ENCODE measurements around the gene AGAP1.
A peak's percentile ranks its signal among the peaks of the same experiment; 100 is the strongest.

The AGAP1 gene

GRCh38 chr2:235508371-235509160, 14.7 kb downstream of the AGAP1 start:
- no peak for DNase-seq

DNA sequence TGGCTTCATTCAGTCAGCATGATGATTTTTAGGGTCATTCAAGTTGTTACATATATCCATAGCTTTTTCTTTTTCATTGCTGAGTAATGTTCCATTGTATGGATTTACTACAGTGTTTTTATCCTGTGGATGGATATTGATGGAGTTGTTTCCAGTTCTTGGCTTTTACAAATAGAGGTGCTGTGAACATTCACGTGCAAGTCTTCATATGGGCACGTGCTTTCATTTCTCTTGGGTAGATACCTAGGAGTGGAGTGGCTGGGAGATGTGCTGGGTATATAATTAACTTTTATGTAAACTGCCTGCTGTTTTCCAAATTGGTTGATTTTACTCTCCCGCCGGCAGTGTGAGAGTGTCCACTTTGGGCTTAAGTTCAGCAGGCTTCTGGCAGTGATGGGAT, 16.5 kb downstream of the AGAP1 start:
- DNase-seq = no peak

GRCh38 chr2:235511187-235511661, 17.4 kb downstream of the AGAP1 start:
- DNase-seq = peak; percentile 54

GRCh38 chr2:235511751-235512698, 18.2 kb downstream of the AGAP1 start:
- no peak for DNase-seq

- DNase-seq = no peak
Observed at GRCh38 chr2:235512699-235513053, 18.8 kb downstream of the AGAP1 start.

GRCh38 chr2:235513984-235514626, 20.3 kb downstream of the AGAP1 start:
- DNase-seq = no peak

GRCh38 chr2:235514627-235515363, 21.0 kb downstream of the AGAP1 start:
- no peak for DNase-seq

- DNase-seq = no peak
Observed at GRCh38 chr2:235515364-235515742, 21.5 kb downstream of the AGAP1 start.

- no peak for DNase-seq
Observed at GRCh38 chr2:235515821-235516220, 22.0 kb downstream of the AGAP1 start.

DNA sequence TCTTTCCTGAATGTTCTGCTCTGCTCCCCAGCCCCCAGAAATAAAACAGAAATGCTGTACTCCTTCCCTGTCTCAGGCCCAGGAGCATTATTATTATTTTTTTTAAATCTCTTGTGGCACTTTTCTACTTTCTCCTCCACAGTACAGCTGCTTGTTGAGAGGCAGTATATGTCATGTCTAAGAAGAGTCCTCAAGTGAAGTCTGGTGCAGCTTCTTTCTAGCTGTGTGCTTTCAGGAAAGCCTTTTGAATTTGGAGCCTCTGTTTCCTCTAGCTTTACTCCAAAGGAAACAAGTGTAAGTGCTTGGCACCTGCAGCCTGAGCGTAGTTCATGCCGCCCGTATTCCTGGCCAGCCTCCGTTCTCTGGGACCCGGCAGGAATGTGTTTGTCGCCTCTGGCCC, 22.4 kb downstream of the AGAP1 start:
- no peak for DNase-seq

DNA sequence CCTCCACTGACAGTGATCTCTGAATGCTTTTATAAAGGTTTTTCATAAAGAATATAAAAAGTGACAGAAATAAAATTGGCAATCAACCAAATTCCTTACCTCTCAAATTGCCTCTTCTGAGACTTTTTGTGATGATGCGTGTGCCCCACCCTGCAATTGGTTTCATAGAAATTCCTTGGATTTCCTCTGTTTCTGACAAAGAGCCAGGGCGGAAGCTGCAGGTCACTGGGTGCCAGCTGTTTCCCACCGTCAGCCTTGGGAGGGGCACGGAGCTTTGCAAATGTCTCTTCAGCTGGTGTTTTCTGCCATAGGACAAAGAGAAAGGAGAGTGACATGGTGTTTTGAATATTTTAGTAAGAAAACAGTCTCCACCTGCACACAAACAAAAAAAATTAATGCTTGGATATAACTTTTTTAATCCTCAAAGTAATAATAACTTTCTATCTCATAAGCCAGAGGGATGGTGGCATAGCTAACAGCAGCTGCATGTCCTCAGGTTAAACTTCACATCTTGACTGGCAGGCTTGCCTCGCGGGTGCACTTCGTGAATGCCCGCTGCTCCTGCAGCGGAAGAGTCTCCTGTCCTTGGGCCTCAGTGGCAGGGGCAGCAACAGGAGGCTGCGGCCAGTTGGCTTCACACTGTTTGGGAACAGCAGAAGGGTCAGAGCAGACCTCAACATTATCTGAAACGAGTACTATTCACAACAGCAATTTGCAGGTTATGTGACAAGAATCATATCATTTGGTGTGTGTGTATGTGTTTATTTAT, 24.7 kb downstream of the AGAP1 start:
- DNase-seq = peak; percentile 13

DNA sequence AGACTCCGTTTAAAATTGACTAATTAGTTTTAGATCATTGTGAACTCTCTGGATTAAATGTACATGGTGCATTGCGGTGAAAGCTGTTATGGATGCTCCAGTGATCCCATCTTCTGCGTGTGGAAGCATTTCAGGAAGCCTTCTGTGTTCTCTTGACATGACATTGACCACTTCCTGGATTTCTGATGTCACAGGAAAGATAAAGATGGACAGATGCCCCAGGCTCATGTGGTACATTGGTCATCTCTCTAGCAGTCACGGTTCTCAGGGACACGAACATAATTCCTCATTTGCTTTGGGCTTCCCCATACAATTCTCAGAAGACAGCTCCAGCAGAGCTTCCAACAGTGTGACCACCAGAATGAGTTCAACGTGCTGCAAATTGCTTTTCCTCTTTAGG, 26.9 kb downstream of the AGAP1 start:
- no peak for DNase-seq

GRCh38 chr2:235521844-235522243, 28.0 kb downstream of the AGAP1 start:
- peak; percentile 18 for DNase-seq

DNA sequence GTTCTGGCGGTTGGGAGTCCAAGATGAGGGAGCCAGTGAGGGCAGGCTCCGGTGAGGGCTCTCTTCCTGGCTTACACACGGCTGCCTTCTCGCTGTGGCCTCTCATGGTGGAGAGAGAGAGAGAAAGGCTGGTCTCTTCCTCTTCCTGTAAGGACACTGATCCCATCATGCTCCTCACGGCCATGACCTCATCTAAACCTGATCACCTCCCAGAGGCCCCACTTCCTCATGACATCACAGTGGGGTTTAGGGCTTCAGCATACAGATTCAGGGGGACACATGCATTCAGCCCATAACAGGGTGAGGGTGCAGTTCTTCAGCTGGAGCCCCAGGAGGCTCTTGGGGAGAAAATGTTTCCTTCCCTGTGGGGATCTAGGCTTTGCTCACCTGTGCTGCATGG, 29.2 kb downstream of the AGAP1 start:
- no peak for DNase-seq

- no peak for DNase-seq
Observed at GRCh38 chr2:235523486-235524150, 29.8 kb downstream of the AGAP1 start.

DNA sequence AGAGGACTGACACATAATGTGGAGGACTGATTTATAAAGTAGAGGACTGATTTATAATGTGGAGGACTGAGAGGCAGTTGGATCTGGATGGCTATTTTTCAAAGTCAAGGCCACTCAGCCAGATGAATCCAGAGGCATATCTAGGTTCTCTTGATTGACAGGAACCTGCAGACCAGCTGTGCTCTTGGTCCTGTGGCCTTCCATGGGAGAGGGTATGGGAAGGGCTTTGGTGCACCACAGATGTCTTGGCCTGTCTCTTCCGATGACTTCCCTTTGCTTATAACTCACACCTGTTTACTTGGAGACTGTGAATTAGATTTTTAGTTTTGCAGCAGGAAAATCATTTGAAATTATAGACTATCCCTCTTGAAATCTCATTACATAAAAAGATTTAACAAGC, 32.3 kb downstream of the AGAP1 start:
- DNase-seq = no peak

DNA sequence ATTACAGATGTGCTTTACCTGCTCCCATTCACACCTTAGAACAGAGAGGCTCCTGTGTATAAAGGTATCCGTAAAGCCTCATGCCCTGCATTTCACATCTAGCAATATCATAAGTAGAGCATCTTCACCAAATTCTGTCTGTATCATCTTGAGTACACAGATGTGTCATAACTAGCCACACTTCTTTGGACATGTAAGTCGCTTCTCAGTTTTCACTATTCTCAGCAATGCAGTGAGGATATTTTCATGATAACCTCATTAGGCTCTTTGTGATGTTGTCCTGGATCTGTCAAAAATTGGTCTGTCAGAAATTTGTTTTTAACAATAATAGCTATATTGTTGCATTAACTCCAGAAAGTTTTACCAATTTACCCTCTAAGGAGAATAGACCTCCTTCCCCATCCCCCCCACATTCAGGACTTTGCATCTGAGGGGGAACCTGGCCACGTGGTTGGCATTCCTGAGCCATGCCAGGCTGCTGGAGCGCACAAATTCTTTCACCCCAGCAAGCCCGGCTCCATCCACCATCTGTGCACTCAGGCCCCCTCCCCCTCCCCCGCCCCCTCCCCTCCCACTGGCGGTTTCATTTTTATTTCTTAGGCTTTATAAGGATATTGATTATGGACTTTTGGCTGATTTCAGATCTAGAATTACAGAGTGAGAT, 34.1 kb downstream of the AGAP1 start:
- peak; percentile 12 for DNase-seq

- no peak for DNase-seq
Observed at GRCh38 chr2:235529621-235530020, 35.8 kb downstream of the AGAP1 start.

GRCh38 chr2:235530735-235531134, 36.9 kb downstream of the AGAP1 start:
- DNase-seq = no peak

DNA sequence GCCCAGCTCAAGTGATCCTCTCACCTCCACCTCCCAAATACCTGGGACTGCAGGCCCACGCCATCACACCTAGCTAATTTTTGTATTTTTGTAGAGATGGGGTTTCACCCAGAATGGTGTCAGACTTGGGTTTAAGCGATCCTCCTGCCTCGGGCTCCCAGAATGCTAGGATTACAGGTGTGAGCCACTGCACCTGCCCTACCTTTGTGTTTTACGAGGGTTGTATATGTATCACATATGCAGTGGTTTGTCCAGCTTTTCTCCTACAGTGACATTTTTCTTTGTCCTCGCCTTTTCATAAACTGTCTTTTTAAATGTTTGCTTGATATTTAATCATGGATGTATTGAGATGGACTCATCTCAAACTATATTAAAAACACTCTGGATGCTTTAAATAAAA, 38.5 kb downstream of the AGAP1 start:
- no peak for DNase-seq
